CD8-positive, alpha-beta memory T cell (primary cell): ENCODE data around the gene VASH2. TPM values are rescaled to one million over a fixed set of nuclear protein-coding genes. Genes with fewer than 3 reads are reported as not detected.
"Not testable (repeated sequence)": the region's sequence is repeated elsewhere in the genome, so short reads cannot be mapped to it uniquely, and the experiment has no call there.

Experiments used
- CTCF ChIA-PET: fragments of 350-600 bp; sonication (Branson Sonifier 250); formaldehyde crosslinking; loops from one replicate; lab custom pipeline; 2021; ENCODE audit warnings: antibody characterized with exemption; lab: Charles Lee
- POLR2A ChIA-PET: fragments of 350-600 bp; sonication (Branson Sonifier 250); formaldehyde crosslinking; loops from one replicate; lab custom pipeline; 2021; ENCODE audit warnings: antibody characterized with exemption; lab: Charles Lee
- DNase-seq, 5 donors: peaks; one replicate each; pipeline versions ENCODE4 v3.0.0 to v3.0.0-alpha.2; 2020 to 2022; ENCODE audit warnings: mixed read lengths in 1 of 5
- H3K27ac ChIP-seq: one replicate; pipeline ENCODE4 v1.7.0; 2013; ENCODE audit warnings: low read depth, mild to moderate bottlenecking, low read length, moderate library complexity
- H3K27me3 ChIP-seq: 2 replicates; pipeline ENCODE4 v1.7.0; 2013; ENCODE audit warnings: low read length, mild to moderate bottlenecking; ENCODE audit not compliant: insufficient read depth, poor library complexity, severe bottlenecking
- H3K36me3 ChIP-seq: 2 replicates; pipeline ENCODE4 v1.7.0; 2013; ENCODE audit warnings: mild to moderate bottlenecking, low read length, moderate library complexity; ENCODE audit not compliant: insufficient read depth
- H3K4me1 ChIP-seq: 2 replicates; pipeline ENCODE4 v1.7.0; 2013; ENCODE audit warnings: mild to moderate bottlenecking, low read length, moderate library complexity; ENCODE audit not compliant: insufficient read depth
- H3K4me3 ChIP-seq: 2 replicates; pipeline ENCODE4 v1.7.0; 2013; ENCODE audit warnings: mild to moderate bottlenecking, low read length
- H3K9me3 ChIP-seq: 2 replicates; pipeline ENCODE4 v1.7.0; 2013; ENCODE audit warnings: mild to moderate bottlenecking, low read length
- H3K27ac Mint-ChIP-seq, 8 donors: one replicate each; pipeline ENCODE4 v1.8.0; 2020 to 2021; ENCODE audit warnings: mixed read lengths in 8 of 8, mild to moderate bottlenecking in 6 of 8, inconsistent platforms in 3 of 8, moderate library complexity in 3 of 8
- H3K27me3 Mint-ChIP-seq, 2 donors: one replicate each; pipeline ENCODE4 v1.8.0; 2020 to 2021; ENCODE audit warnings: mixed read lengths in 2 of 2, mild to moderate bottlenecking in 1 of 2, moderate library complexity in 1 of 2
- H3K36me3 Mint-ChIP-seq, 3 donors: one replicate each; pipeline ENCODE4 v1.8.0; 2020 to 2021; ENCODE audit warnings: mixed read lengths in 3 of 3, inconsistent platforms in 1 of 3, mild to moderate bottlenecking in 1 of 3
- H3K4me1 Mint-ChIP-seq, 3 donors: one replicate each; pipeline ENCODE4 v1.8.0; 2020 to 2021; ENCODE audit warnings: mixed read lengths in 3 of 3, inconsistent platforms in 1 of 3, mild to moderate bottlenecking in 1 of 3
- H3K4me3 Mint-ChIP-seq, 7 donors: one replicate each; pipeline ENCODE4 v1.8.0; 2020 to 2021; ENCODE audit warnings: mixed read lengths in 7 of 7, mild to moderate bottlenecking in 6 of 7, moderate library complexity in 4 of 7, inconsistent platforms in 2 of 7
- H3K9me3 Mint-ChIP-seq, 5 donors: one replicate each; pipeline ENCODE4 v1.8.0; 2020 to 2022; ENCODE audit warnings: mixed read lengths in 5 of 5, mild to moderate bottlenecking in 3 of 5, moderate library complexity in 2 of 5, inconsistent platforms in 1 of 5
- polyA plus RNA-seq: library from polyadenylated mRNA; unstranded; fragments of 300-500 nt; fragmentation: Illumina TruSeq; gene quantifications from one replicate; pipeline ENCODE4 v1.2.3, GENCODE V29; 2021
- total RNA-seq, 2 experiments: library from RNA; stranded (reverse); gene quantifications; one replicate each; pipeline ENCODE4 v1.2.3, GENCODE V29; 2021

VASH2 gene
- total and polyA plus RNA-seq, 3 experiments from 2014 or later: 0.07 to 0.18 TPM; not detected in 1

DNA sequence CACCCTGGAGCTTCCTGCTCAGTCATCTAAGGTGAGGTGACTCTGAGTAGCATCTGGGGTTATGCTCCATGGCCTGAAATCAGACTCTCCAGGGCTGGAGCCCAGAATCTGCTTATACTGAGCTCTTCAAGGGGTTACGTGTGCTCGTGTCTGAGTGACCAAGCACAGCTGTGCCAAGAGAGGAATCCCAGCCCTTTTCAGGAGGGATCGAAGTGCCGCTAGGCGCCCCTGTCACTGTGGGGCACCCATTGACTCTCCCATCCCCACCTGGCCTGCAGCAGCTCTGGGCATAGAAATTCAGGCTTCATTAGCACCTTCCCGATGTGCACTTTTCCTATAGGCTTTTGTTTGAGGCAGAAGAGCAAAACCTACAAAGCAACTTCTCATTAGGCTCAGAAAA is 13.8 kb downstream of the VASH2 start:
- H3K36me3 Mint-ChIP-seq: no peaks in the 10 kb centered on the region
- H3K4me3 Mint-ChIP-seq: no peak overlapping the region
- Histone ChIP-seq H3K4me1 (no peaks in the 10 kb centered on the region), H3K36me3 (no peaks in the 10 kb centered on the region), H3K9me3 (no peaks in the 10 kb centered on the region), H3K4me3 (no peak overlapping the region), H3K27me3 (peaks cover 6% of the 10 kb centered on the region), H3K27ac (no peak overlapping the region)
- peaks cover 0 to 1% (median 0%) of the 10 kb centered on the region in 5 donors for H3K9me3 Mint-ChIP-seq
- ChIA-PET POLR2A (no interaction called here), CTCF (no interaction called here)
- peak overlapping the region in 1 of 8 donors; percentile 21 for H3K27ac Mint-ChIP-seq
- no peaks in the 10 kb centered on the region for H3K4me1 Mint-ChIP-seq
- DNase-seq: no peak
- peaks cover 14 to 78% of the 10 kb centered on the region in 2 donors for H3K27me3 Mint-ChIP-seq

DNA sequence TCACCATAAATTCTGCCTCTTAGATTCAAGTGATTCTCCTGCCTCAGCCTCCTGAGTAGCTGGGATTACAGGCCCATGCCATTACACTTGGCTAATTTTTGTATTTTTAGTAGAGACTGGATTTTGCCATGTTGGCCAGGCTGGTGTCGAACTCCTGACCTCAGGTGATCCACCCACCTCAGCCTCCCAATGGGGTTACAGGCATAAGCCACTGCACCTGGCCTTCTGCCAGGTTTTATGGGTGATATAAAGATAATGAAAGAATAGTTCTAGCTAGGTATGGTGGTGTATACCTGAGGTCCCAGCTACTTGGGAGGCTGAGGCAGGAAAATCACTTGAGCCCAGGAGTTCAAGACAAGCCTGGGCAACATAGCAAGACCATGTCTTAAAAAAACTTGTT is 14.7 kb downstream of the VASH2 start:
- H3K27me3 ChIP-seq, H3K9me3 ChIP-seq, DNase-seq, H3K4me3 Mint-ChIP-seq, H3K4me1 Mint-ChIP-seq, H3K9me3 Mint-ChIP-seq, H3K36me3 ChIP-seq, H3K4me1 ChIP-seq, H3K36me3 Mint-ChIP-seq, H3K4me3 ChIP-seq, POLR2A ChIA-PET, H3K27ac ChIP-seq: not testable (repeated sequence)
- CTCF ChIA-PET: interaction anchor here (1.4 kb wide), 1 partner anchor 509 kb away, joined by 3 read pairs; no protein-coding TSS in a partner anchor
- Mint-ChIP-seq H3K27ac (peak overlapping the region in 1 of 8 donors; percentile 4), H3K27me3 (peaks cover 14 to 83% of the 10 kb centered on the region in 2 donors)

DNA sequence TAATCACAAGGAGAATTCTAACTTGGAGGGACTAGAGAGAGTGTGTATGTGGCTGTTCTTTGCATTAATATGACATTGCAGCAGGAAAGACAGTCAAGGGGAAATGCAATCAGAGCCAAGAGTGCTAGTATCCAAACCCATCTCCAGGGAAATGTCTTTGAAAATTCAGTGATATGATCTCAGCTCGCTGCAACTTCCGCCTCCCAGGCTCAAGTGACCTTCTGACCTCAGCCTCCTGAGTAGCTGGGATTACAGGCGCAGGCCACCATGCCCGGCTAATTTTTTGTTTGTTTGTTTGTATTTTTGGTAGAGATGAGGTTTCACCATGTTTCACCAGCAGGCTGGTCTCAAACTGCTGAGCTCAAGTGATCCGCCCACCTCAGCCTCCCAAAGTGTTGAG is 16.3 kb downstream of the VASH2 start:
- Histone ChIP-seq H3K27ac (no peak overlapping the region), H3K36me3 (no peaks in the 10 kb centered on the region), H3K4me1 (no peaks in the 10 kb centered on the region), H3K9me3 (no peaks in the 10 kb centered on the region), H3K4me3 (no peak overlapping the region), H3K27me3 (peaks cover 6% of the 10 kb centered on the region)
- Mint-ChIP-seq H3K4me1 (no peaks in the 10 kb centered on the region), H3K27ac (no peak overlapping the region), H3K9me3 (peaks cover 0 to 1% (median 0%) of the 10 kb centered on the region in 5 donors), H3K27me3 (peaks cover 18 to 81% of the 10 kb centered on the region in 2 donors), H3K4me3 (no peak overlapping the region), H3K36me3 (no peaks in the 10 kb centered on the region)
- DNase-seq: no peak
- POLR2A ChIA-PET: no interaction called here
- CTCF ChIA-PET: no interaction called here

DNA sequence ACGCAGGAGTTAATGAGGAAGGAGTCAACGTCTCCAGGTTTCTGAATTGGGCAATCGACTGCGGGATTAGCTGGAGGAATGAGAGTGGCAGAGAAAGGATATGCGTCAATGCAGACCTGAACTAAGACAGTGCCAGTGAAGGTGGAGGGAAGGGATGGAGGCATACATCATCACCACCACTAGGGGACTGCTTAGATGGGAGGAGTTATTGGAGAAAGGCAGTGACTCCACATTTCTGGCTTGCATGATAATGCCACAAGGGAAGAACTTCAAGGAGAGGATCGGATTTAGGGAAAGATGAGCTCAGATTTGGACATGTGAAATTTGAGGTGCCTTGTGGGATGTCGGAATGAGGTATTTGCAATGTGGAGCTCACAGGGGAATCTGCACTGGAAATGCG is 17.5 kb downstream of the VASH2 start:
- H3K4me3 Mint-ChIP-seq: no peak overlapping the region
- DNase-seq: no peak
- Histone ChIP-seq H3K4me1 (no peaks in the 10 kb centered on the region), H3K36me3 (no peaks in the 10 kb centered on the region), H3K4me3 (no peak overlapping the region), H3K27ac (no peak overlapping the region), H3K27me3 (peaks cover 5% of the 10 kb centered on the region), H3K9me3 (no peaks in the 10 kb centered on the region)
- CTCF ChIA-PET: interaction anchor here (0.7 kb wide), 1 partner anchor 22 kb away, joined by 3 read pairs; no protein-coding TSS in a partner anchor
- no peaks in the 10 kb centered on the region for H3K4me1 Mint-ChIP-seq
- no peak overlapping the region for H3K27ac Mint-ChIP-seq
- POLR2A ChIA-PET: no interaction called here
- peaks cover 18 to 73% of the 10 kb centered on the region in 2 donors for H3K27me3 Mint-ChIP-seq
- no peaks in the 10 kb centered on the region for H3K36me3 Mint-ChIP-seq
- peaks cover 0 to 1% (median 0%) of the 10 kb centered on the region in 5 donors for H3K9me3 Mint-ChIP-seq

DNA sequence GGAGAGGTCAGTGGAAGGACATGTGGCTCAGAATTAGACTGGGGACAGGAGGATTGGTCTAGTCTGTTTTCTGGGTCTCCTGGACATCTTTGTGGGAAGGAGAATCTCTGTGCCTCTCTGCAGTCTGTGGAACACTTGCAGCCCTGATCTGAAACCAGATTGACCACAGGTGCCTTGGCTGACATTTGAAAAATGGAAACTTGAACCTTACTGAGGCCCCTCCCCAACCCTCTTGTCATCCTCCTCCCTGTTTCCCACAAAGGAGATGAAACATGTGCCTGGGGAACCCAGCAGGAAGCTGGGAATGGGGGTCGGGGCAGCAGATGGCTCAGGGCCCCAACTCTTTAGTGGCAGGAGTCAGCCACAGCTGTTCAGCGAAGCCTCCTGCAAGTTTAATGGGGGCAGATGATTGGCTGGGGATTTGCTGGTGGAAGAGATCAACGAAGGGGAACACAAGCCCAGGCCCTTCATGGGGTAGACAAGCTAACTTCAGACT is 18.1 kb downstream of the VASH2 start:
- H3K4me1 ChIP-seq: no peaks in the 10 kb centered on the region
- Mint-ChIP-seq H3K27ac (no peak overlapping the region), H3K36me3 (no peaks in the 10 kb centered on the region), H3K9me3 (peaks cover 0 to 1% (median 0%) of the 10 kb centered on the region in 5 donors), H3K4me3 (no peak overlapping the region), H3K27me3 (peaks cover 18 to 67% of the 10 kb centered on the region in 2 donors), H3K4me1 (no peaks in the 10 kb centered on the region)
- no peak overlapping the region for H3K4me3 ChIP-seq
- no peaks in the 10 kb centered on the region for H3K9me3 ChIP-seq
- DNase-seq: no peak
- CTCF ChIA-PET: interaction anchor here (0.7 kb wide), 1 partner anchor 21 kb away, joined by 3 read pairs; no protein-coding TSS in a partner anchor
- no peaks in the 10 kb centered on the region for H3K36me3 ChIP-seq
- no peaks in the 10 kb centered on the region for H3K27me3 ChIP-seq
- H3K27ac ChIP-seq: no peak overlapping the region
- POLR2A ChIA-PET: no interaction called here

DNA sequence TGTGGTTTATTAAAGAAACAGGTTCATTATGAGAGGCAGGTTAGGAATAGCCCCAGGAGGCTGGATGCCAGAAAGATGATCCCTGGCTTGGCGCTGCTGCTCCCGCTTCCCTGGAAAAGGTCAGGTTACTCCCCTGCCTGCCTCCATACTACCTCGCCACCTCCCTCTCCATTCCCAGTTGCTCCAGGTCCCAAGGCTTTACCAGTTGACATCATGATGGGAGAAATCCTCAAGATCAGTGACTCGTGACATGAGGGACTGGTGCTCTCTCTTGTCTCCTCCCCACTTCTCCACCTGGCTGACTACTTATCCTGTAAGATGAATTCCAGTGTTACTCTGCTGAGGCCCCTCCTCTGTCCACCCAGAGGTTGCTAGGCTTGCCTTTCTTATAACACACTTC is 19.7 kb downstream of the VASH2 start:
- Histone ChIP-seq H3K27ac (no peak overlapping the region), H3K27me3 (no peaks in the 10 kb centered on the region), H3K9me3 (no peaks in the 10 kb centered on the region), H3K36me3 (no peaks in the 10 kb centered on the region), H3K4me3 (no peak overlapping the region), H3K4me1 (no peaks in the 10 kb centered on the region)
- Mint-ChIP-seq H3K9me3 (peaks cover 0 to 1% (median 0%) of the 10 kb centered on the region in 5 donors), H3K27ac (no peak overlapping the region), H3K4me3 (no peak overlapping the region), H3K27me3 (peaks cover 13 to 58% of the 10 kb centered on the region in 2 donors), H3K36me3 (no peaks in the 10 kb centered on the region), H3K4me1 (no peaks in the 10 kb centered on the region)
- CTCF ChIA-PET: no interaction called here
- POLR2A ChIA-PET: no interaction called here
- no peak for DNase-seq

DNA sequence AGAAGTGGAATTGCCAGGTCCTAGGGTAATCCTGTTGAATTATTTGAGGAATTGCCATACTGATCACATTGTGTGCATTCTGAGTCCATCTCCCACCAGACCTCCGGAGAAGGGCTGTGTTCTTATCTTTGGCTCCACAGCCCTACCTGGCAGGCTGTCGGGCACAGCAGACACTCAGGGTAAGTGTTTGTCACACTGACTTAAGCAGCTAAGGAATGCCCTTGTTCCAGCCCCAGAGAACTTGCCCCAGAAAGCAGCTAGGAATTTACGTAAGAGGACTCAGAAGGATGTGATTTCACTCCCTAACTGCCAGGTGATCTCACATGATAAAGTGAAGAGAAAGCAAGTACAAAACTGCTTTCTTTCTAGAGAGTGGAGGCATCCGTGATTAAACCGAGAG is 21.0 kb downstream of the VASH2 start:
- Mint-ChIP-seq H3K27ac (no peak overlapping the region), H3K36me3 (no peaks in the 10 kb centered on the region), H3K4me3 (no peak overlapping the region), H3K27me3 (peaks cover 9 to 57% of the 10 kb centered on the region in 2 donors), H3K4me1 (no peaks in the 10 kb centered on the region), H3K9me3 (peaks cover 0 to 1% (median 0%) of the 10 kb centered on the region in 5 donors)
- CTCF ChIA-PET: no interaction called here
- H3K27ac ChIP-seq: no peak overlapping the region
- POLR2A ChIA-PET: interaction anchor here (0.7 kb wide), 1 partner anchor 9 kb away, joined by 3 read pairs; no protein-coding TSS in a partner anchor
- H3K4me3 ChIP-seq: no peak overlapping the region
- H3K4me1 ChIP-seq: no peaks in the 10 kb centered on the region
- H3K9me3 ChIP-seq: no peaks in the 10 kb centered on the region
- DNase-seq: no peak
- no peaks in the 10 kb centered on the region for H3K27me3 ChIP-seq
- H3K36me3 ChIP-seq: no peaks in the 10 kb centered on the region

DNA sequence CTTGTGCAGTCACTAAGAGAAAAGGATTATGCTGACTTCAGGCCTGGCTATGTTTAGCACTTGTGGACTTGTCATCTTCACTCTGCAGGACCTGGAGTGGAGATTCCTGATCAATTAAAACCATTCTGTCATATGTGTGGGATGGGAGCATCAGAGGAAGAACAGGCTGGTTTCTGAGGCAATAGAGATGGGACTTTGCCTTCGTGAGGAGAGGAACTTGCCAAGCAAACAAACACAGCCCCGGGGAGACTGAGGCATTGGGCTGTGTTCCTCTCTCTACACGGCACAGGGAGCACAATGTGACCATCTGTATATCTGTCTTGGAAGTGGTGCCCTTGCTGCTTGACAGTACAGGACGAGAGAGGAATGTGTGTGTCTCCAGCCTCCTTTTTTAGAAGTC is 23.1 kb downstream of the VASH2 start:
- Histone ChIP-seq H3K4me1 (no peaks in the 10 kb centered on the region), H3K27ac (no peak overlapping the region), H3K4me3 (no peak overlapping the region), H3K9me3 (no peaks in the 10 kb centered on the region), H3K36me3 (no peaks in the 10 kb centered on the region), H3K27me3 (no peaks in the 10 kb centered on the region)
- ChIA-PET POLR2A (no interaction called here), CTCF (no interaction called here)
- no peaks in the 10 kb centered on the region for H3K4me1 Mint-ChIP-seq
- no peak for DNase-seq
- H3K9me3 Mint-ChIP-seq: no peaks in the 10 kb centered on the region
- H3K27me3 Mint-ChIP-seq: peaks cover 9 to 40% of the 10 kb centered on the region in 2 donors
- no peak overlapping the region for H3K27ac Mint-ChIP-seq
- H3K4me3 Mint-ChIP-seq: no peak overlapping the region
- H3K36me3 Mint-ChIP-seq: no peaks in the 10 kb centered on the region
